Smooth muscle cell (in vitro differentiated cells): ENCODE results near the gene MRAS. TPM values are rescaled to one million over a fixed set of nuclear protein-coding genes. Genes with fewer than 3 reads are reported as not detected.

Source experiments
- DNase-seq: peaks from one replicate; lab custom pipeline; 2025; ENCODE audit not compliant: unreplicated experiment; lab: John Stamatoyannopoulos, UW
- H2AFZ ChIP-seq: fragments of 200-600 bp; sonication (generic); 2 replicates; pipeline ENCODE4 v1.6.0; 2016; ENCODE audit warnings: antibody characterized with exemption, low read depth, mild to moderate bottlenecking
- H3F3A ChIP-seq: fragments of 200-600 bp; sonication (generic); 2 replicates; pipeline ENCODE4 v1.6.0; 2017; ENCODE audit warnings: antibody characterized with exemption, low read depth
- H3K27ac ChIP-seq: fragments of 200-600 bp; sonication (generic); 2 replicates; pipeline ENCODE4 v1.5.1; 2016; ENCODE audit warnings: low read depth, mild to moderate bottlenecking
- H3K27me3 ChIP-seq: fragments of 200-600 bp; sonication (generic); 2 replicates; pipeline ENCODE4 v1.6.1; 2016; ENCODE audit warnings: low read depth, mild to moderate bottlenecking
- H3K36me3 ChIP-seq: fragments of 200-600 bp; sonication (generic); 2 replicates; pipeline ENCODE4 v1.5.1; 2016; ENCODE audit warnings: low read depth
- H3K4me1 ChIP-seq: fragments of 200-600 bp; sonication (generic); 2 replicates; pipeline ENCODE4 v1.5.1; 2016; ENCODE audit warnings: low read depth
- H3K4me2 ChIP-seq: fragments of 200-600 bp; sonication (generic); 2 replicates; pipeline ENCODE4 v1.6.0; 2016; ENCODE audit warnings: mild to moderate bottlenecking
- H3K4me3 ChIP-seq: fragments of 200-600 bp; sonication (generic); 2 replicates; pipeline ENCODE4 v1.5.1; 2016; ENCODE audit warnings: mild to moderate bottlenecking
- H3K79me2 ChIP-seq: fragments of 200-600 bp; sonication (generic); 2 replicates; pipeline ENCODE4 v1.6.0; 2016; ENCODE audit warnings: low read depth, mild to moderate bottlenecking
- H3K9ac ChIP-seq: fragments of 200-600 bp; sonication (generic); 2 replicates; pipeline ENCODE4 v1.6.0; 2016; ENCODE audit warnings: low read depth
- H3K9me3 ChIP-seq: fragments of 200-600 bp; sonication (generic); replicated peaks from 2 replicates; pipeline ENCODE4 v1.5.1; 2016; ENCODE audit warnings: low read depth
- H4K20me1 ChIP-seq: fragments of 200-600 bp; sonication (generic); 2 replicates; pipeline ENCODE4 v1.6.0; 2016; ENCODE audit warnings: low read depth
- WGBS: methylation state at CpG from one replicate; pipeline ENCODE4 v1.1.7; 2016; ENCODE audit warnings: low lambda C conversion rate; 5-methylcytosine and 5-hydroxymethylcytosine counted together
- polyA plus RNA-seq: library from polyadenylated mRNA; unstranded; fragments of >200 nt; fragmentation: Nextera tagmentation; extraction: Ambion mirVana; gene quantifications from 2 replicates; pipeline ENCODE4 v1.2.1, GENCODE V29; 2016
- total RNA-seq: library from RNA; depleted of rRNA; stranded (reverse); fragments of >200 nt; gene quantifications from 2 replicates; pipeline ENCODE4 v1.2.3, GENCODE V29; 2014
- TF ChIP-seq, protein P1 (sequence below): fragments of 200-600 bp; sonication (generic); IDR thresholded peaks from 2 replicates; pipeline ENCODE4 v1.5.1; 2017; ENCODE audit warnings: borderline replicate concordance, mild to moderate bottlenecking, antibody characterized with exemption; ENCODE audit not compliant: insufficient read depth, poor library complexity, severe bottlenecking

MRAS gene
- total and polyA plus RNA-seq, 2 experiments from 2014 or later: 43.0 to 60.5 TPM

- Histone ChIP-seq H3K27ac (no peak overlapping the region), H3K4me2 (no peak overlapping the region), H3K27me3 (no peaks in the 10 kb centered on the region), H3K79me2 (no peaks in the 10 kb centered on the region), H3K9ac (no peak overlapping the region), H3K4me3 (no peak overlapping the region), H3K9me3 (no peaks in the 10 kb centered on the region), H3F3A (peaks cover 2% of the 10 kb centered on the region), H4K20me1 (no peaks in the 10 kb centered on the region), H3K4me1 (no peaks in the 10 kb centered on the region), H2AFZ (no peak overlapping the region), H3K36me3 (no peaks in the 10 kb centered on the region)
- TF ChIP-seq, protein P1, sequence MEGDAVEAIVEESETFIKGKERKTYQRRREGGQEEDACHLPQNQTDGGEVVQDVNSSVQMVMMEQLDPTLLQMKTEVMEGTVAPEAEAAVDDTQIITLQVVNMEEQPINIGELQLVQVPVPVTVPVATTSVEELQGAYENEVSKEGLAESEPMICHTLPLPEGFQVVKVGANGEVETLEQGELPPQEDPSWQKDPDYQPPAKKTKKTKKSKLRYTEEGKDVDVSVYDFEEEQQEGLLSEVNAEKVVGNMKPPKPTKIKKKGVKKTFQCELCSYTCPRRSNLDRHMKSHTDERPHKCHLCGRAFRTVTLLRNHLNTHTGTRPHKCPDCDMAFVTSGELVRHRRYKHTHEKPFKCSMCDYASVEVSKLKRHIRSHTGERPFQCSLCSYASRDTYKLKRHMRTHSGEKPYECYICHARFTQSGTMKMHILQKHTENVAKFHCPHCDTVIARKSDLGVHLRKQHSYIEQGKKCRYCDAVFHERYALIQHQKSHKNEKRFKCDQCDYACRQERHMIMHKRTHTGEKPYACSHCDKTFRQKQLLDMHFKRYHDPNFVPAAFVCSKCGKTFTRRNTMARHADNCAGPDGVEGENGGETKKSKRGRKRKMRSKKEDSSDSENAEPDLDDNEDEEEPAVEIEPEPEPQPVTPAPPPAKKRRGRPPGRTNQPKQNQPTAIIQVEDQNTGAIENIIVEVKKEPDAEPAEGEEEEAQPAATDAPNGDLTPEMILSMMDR: no peak
- 83% methylated on average over 3 of the region's 3 CpGs for WGBS
- DNase-seq: no peak
Measured at GRCh38 chr3:138448631-138449030, 100.3 kb downstream of the MRAS start.

GRCh38 chr3:138449490-138449889 is 101.1 kb downstream of the MRAS start:
- Histone ChIP-seq H3K79me2 (no peaks in the 10 kb centered on the region), H3F3A (no peaks in the 10 kb centered on the region), H3K9me3 (no peaks in the 10 kb centered on the region), H3K27ac (no peak overlapping the region), H3K27me3 (no peaks in the 10 kb centered on the region), H3K4me3 (no peak overlapping the region), H3K36me3 (no peaks in the 10 kb centered on the region), H3K9ac (no peak overlapping the region), H3K4me2 (no peak overlapping the region), H4K20me1 (no peaks in the 10 kb centered on the region), H3K4me1 (no peaks in the 10 kb centered on the region), H2AFZ (no peak overlapping the region)
- 96% methylated on average over 3 of the region's 3 CpGs for WGBS
- no peak for DNase-seq
- TF ChIP-seq, protein P1: no peak

- Histone ChIP-seq H3K9ac (no peak overlapping the region), H3K36me3 (no peaks in the 10 kb centered on the region), H3K4me3 (no peak overlapping the region), H3F3A (no peaks in the 10 kb centered on the region), H3K27ac (no peak overlapping the region), H4K20me1 (no peaks in the 10 kb centered on the region), H2AFZ (no peak overlapping the region), H3K4me2 (no peak overlapping the region), H3K27me3 (no peaks in the 10 kb centered on the region), H3K9me3 (no peaks in the 10 kb centered on the region), H3K4me1 (no peaks in the 10 kb centered on the region), H3K79me2 (no peaks in the 10 kb centered on the region)
- no peak for DNase-seq
- TF ChIP-seq, protein P1: no peak
- 96% methylated on average over 7 of the region's 7 CpGs for WGBS
Measured at GRCh38 chr3:138450181-138450580, 101.8 kb downstream of the MRAS start.

DNA sequence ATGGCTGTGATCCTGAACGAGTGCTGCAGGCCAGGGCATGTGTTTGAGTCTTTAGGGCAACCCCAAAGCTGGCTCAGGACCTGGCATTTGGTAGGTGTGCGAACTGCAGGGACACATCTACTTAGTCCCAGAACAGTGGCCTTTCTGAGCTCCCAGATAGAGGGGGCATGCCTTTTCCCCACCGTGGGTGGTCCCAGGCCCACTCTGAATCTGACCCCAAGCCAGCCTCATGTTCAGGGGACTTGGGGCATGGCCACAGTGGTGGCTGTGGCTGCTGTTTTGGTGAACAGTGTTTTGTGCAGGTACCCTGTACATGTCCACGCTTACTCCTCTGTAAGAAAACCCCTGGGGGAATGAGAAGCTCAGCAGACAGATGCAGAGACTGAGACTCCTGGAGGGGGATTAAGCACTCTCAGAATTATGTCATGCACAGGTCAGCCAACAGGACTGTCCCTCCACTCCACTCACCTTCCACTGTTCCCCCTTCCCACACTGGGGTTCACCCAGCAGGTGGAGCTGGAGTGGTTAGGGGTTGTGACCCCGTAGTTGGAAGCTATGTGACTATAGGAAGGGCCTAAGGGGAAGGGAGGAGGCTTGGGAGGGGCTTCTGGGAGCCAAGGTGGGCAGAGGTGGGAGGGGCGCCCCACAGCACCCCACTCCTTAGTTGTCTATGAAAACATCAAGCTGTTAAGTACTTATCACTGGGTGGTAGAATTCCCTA is 102.5 kb downstream of the MRAS start:
- Histone ChIP-seq H3K79me2 (no peaks in the 10 kb centered on the region), H3K4me2 (no peak overlapping the region), H4K20me1 (no peaks in the 10 kb centered on the region), H3K9me3 (no peaks in the 10 kb centered on the region), H3K4me3 (no peak overlapping the region), H3K4me1 (no peaks in the 10 kb centered on the region), H3K27ac (no peak overlapping the region), H3K9ac (no peak overlapping the region), H3F3A (no peaks in the 10 kb centered on the region), H3K36me3 (no peaks in the 10 kb centered on the region), H3K27me3 (no peaks in the 10 kb centered on the region), H2AFZ (no peak overlapping the region)
- 87% methylated on average over 6 of the region's 6 CpGs for WGBS
- TF ChIP-seq, protein P1: no peak
- DNase-seq: no peak
